ENCODE measurements around the gene TAS1R2. TPM values are rescaled to one million over a fixed set of nuclear protein-coding genes. Genes with fewer than 3 reads are reported as not detected.

Gene TAS1R2
- total RNA-seq (not detected), polyA plus RNA-seq (not detected)
- long read RNA-seq, donor 1 = 0 reads
- long read RNA-seq, donor 2 = 0 reads
- long read RNA-seq, donor 3 = 0 reads
- long read RNA-seq, donor 4 = 0 reads
- long read RNA-seq, donor 5 = 0 reads
- long read RNA-seq, donor 6 = 0 reads
- long read RNA-seq, donor 7 = 0 reads
- long read RNA-seq, donor 8 = 0 reads
- long read RNA-seq, donor 9 = 0 reads
- long read RNA-seq, donor 10 = 0 reads

GRCh38 chr1:18859560-18859959 lies at the start of gene TAS1R2:
TAS1R2 (minus strand) TSS chr1:18859660; CDS start chr1:18859660, 0 bp downstream.
- Histone ChIP-seq H3K4me3 (no peak within 1 kb of the TSS), H3K27ac (no peak within 1 kb of the TSS), H3K9me3 (replicated peaks in 1 of 3) (no peaks in the 10 kb centered on the region), H3K27me3 (no peaks in the 10 kb centered on the region), H3K36me3 (replicated peaks in 1 of 2) (no peaks in the 10 kb centered on the region), H3K4me1 (replicated peaks in 1 of 2) (peaks cover 0 to 4% of the 10 kb centered on the region in 2 donors)
- DNase-seq = no peak
- 61 to 83% (median 67%) methylated on average over 3 to 4 of the region's 4 CpGs for WGBS, 4 donors
- TF ChIP-seq CTCF (IDR thresholded peaks at IDR 0.05) = no peak
- no peak for TF ChIP-seq POLR2A (IDR thresholded peaks at IDR 0.05)
- intact Hi-C loops (cut with DNase I) = no loop called here

DNA sequence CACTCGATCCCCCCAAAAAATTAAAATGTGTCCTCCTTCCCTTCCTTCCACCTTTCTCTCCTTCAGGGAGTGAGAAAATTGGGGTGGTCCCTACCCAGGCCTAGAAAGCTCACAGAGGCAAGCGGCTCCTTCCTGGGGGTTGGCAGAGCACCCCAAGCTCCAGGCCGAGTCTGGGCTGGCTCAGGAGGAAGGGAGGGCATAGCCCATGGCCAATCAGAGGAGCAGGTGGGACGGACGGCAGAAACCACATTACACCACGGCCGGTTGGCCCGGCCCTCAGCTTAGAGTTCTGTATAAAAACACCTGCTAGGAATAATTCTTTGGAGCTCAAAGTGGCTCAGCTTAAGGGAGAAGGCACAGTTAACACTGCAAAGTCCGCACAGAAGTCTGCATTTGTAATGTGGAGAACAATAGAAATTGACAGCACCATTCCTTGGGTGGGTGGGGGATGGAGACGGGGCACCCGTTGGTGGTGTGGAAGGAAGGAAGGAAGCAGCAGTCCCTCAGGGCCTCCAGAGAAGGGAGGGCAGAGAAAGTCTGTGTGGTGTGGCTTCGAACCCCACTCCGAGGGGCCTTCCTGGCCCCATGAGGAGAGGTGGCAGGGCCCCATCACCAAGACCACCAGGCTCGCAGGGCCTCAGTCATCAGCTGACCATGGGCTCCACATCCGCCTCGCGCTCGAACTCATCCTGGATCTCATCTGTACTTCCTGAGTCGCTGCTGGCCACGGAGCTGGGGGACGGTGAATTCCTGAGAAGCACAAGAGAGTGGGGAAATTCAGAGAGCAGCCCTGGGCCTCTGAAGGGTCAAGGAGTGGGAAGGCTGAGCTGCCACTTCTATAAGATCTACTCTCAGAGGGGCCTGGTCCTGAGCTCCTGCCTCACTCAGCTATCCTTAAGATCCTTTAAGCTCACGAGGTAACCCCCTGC lies 48.7 kb upstream of the TAS1R2 start:
- Histone ChIP-seq H3K4me1 (replicated peaks in 1 of 2) (peaks cover 3 to 25% of the 10 kb centered on the region in 2 donors), H3K27ac (peak overlapping the region in 3 of 5 donors; percentile 14 to 84 (median 69)), H3K36me3 (replicated peaks in 1 of 2) (peaks cover 0 to 48% of the 10 kb centered on the region in 2 donors), H3K27me3 (no peaks in the 10 kb centered on the region), H3K4me3 (no peak overlapping the region), H3K9me3 (replicated peaks in 1 of 3) (no peaks in the 10 kb centered on the region)
- WGBS, 4 donors = 46 to 57% (median 53%) methylated on average over 16 to 22 of the region's 22 CpGs
- peak in 1 of 7 donors; percentile 78 for DNase-seq
- TF ChIP-seq CTCF (IDR thresholded peaks at IDR 0.05) (no peak), POLR2A (IDR thresholded peaks at IDR 0.05) (no peak)
- intact Hi-C loops (cut with DNase I) = loop anchor here (5.0 kb wide), 2 partner anchors 54 to 64 kb away; no protein-coding TSS in a partner anchor

GRCh38 chr1:18907021-18907916 lies 47.8 kb upstream of the TAS1R2 start:
- H3K4me3 ChIP-seq = no peak overlapping the region
- H3K9me3 ChIP-seq (replicated peaks in 1 of 3) = no peaks in the 10 kb centered on the region
- 22 to 39% (median 26%) methylated on average over 11 to 16 of the region's 16 CpGs for WGBS, 4 donors
- peak; percentile 56 to 83 (median 66) for DNase-seq
- H3K27me3 ChIP-seq = no peaks in the 10 kb centered on the region
- intact Hi-C loops (cut with DNase I) = loop anchor here (5.0 kb wide), 2 partner anchors 55 to 65 kb away; no protein-coding TSS in a partner anchor
- H3K27ac ChIP-seq = peak overlapping the region in 4 of 5 donors; percentile 2 to 84 (median 42)
- TF ChIP-seq POLR2A (IDR thresholded peaks at IDR 0.05) = no peak
- TF ChIP-seq CTCF (IDR thresholded peaks at IDR 0.05) = peak; percentile 75 to 97 (median 84)
- H3K36me3 ChIP-seq (replicated peaks in 1 of 2) = peaks cover 0 to 48% of the 10 kb centered on the region in 2 donors
- H3K4me1 ChIP-seq (replicated peaks in 1 of 2) = peaks cover 5 to 26% of the 10 kb centered on the region in 2 donors

Data from adrenal gland (tissue), 19 donors.